ENCODE results near the gene ALDH5A1.
A peak's percentile ranks its signal among the peaks of the same experiment; 100 is the strongest.
"Not testable (repeated sequence)": the region's sequence is repeated elsewhere in the genome, so short reads cannot be mapped to it uniquely, and the experiment has no call there.

Gene ALDH5A1

DNA sequence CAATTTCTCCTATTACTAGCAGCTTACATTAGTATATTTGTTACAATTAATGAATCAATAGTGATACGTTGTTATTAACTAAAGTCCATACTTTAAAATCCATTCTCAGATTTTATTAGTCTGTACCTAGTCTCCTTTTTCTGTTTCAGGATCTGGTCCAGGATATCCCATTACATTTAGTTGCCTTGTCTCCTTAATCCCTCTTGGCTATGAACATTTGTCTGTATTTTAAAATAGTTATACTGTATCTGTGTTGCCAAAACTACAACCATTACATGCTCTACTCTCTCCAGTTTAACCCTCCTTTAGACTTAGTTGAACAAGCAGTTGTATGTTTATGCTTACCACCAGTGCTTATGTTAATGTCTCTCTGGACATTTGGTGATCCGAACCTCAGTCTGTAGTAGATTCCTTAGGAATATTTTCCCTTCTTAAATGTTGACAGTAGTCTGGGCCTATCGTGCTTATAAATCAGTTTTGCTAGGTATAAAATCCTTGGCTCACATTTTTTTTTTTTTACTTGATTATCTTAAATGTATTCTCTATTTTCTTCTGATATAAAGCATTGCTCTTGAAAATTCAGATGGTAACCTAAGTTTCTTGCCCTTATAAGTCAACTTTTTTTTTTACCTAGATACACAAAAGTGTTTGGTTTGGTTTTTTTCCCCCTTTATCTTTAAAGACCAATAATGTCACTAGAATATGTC lies 12.2 kb downstream of the ALDH5A1 start:
- Histone ChIP-seq H3K56ac (ENCODE audit: low read length) (no peak overlapping the region), H4K5ac (ENCODE audit: low read length) (no peak overlapping the region), H3K4me1 (ENCODE audit: control insufficient read depth, low read depth, low read length) (no peaks in the 10 kb centered on the region), H3K23ac (ENCODE audit: low read length) (no peak overlapping the region), H2AK5ac (ENCODE audit: low read length) (no peak overlapping the region), H3K27me3 (ENCODE audit: insufficient read depth, low read length, poor library complexity) (no peaks in the 10 kb centered on the region), H2BK120ac (ENCODE audit: low read depth, low read length) (no peak overlapping the region), H3K4ac (ENCODE audit: low read depth, low read length) (no peak overlapping the region), H4K8ac (ENCODE audit: low read depth, low read length) (no peak overlapping the region), H3K9ac (ENCODE audit: low read length) (no peak overlapping the region), H2BK15ac (replicated peaks; ENCODE audit: low read depth) (no peak overlapping the region), H3K27ac (ENCODE audit: low read depth, low read length) (no peak overlapping the region), H3K4me3 (ENCODE audit: low read length) (no peak overlapping the region), H3K36me3 (ENCODE audit: control insufficient read depth, insufficient read depth, low read length) (no peaks in the 10 kb centered on the region), H2BK5ac (ENCODE audit: low read length) (no peak overlapping the region), H3K79me1 (ENCODE audit: low read length) (no peaks in the 10 kb centered on the region), H3K18ac (ENCODE audit: low read length) (no peak overlapping the region), H3K4me2 (ENCODE audit: low read length) (no peak overlapping the region), H3K79me2 (ENCODE audit: control insufficient read depth, insufficient read depth, low read length) (no peaks in the 10 kb centered on the region)
- DNase-seq = no peak
- WGBS (ENCODE audit: extremely low coverage, insufficient coverage, low lambda C conversion rate) = no CpG with 5 or more reads among the region's 3 CpGs

DNA sequence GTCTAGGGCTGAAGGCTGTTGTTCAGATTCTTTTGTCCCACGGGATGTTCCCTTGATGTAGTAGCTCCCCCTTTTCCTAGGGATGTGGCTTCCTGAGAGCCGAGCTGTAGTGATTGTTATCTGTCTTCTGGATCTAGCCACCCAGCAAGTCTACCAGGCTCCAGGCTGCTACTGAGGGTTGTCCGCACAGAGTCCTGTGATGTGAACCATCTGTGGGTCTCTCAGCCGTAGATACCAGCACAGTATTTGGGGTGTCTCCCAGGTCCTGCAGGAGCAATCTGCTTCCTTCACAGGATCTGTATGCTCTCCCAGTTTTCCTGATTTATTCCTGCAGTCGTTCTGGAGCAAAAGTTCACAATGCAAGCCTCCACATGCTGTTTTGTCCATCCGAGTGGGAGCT lies 17.2 kb downstream of the ALDH5A1 start:
- not testable (repeated sequence) for H3K23ac ChIP-seq (ENCODE audit: low read length); H3K27ac ChIP-seq (ENCODE audit: low read depth, low read length); H4K5ac ChIP-seq (ENCODE audit: low read length); H3K56ac ChIP-seq (ENCODE audit: low read length); H2BK15ac ChIP-seq (replicated peaks; ENCODE audit: low read depth); H3K9ac ChIP-seq (ENCODE audit: low read length); H3K79me2 ChIP-seq (ENCODE audit: control insufficient read depth, insufficient read depth, low read length); H3K36me3 ChIP-seq (ENCODE audit: control insufficient read depth, insufficient read depth, low read length); H3K4me3 ChIP-seq (ENCODE audit: low read length); DNase-seq; H3K79me1 ChIP-seq (ENCODE audit: low read length); H2AK5ac ChIP-seq (ENCODE audit: low read length); H3K4me2 ChIP-seq (ENCODE audit: low read length); H2BK120ac ChIP-seq (ENCODE audit: low read depth, low read length); H3K4me1 ChIP-seq (ENCODE audit: control insufficient read depth, low read depth, low read length); H3K4ac ChIP-seq (ENCODE audit: low read depth, low read length); H4K8ac ChIP-seq (ENCODE audit: low read depth, low read length); H3K27me3 ChIP-seq (ENCODE audit: insufficient read depth, low read length, poor library complexity); H3K18ac ChIP-seq (ENCODE audit: low read length); H2BK5ac ChIP-seq (ENCODE audit: low read length)
- no CpG with 5 or more reads among the region's 6 CpGs for WGBS (ENCODE audit: extremely low coverage, insufficient coverage, low lambda C conversion rate)

DNA sequence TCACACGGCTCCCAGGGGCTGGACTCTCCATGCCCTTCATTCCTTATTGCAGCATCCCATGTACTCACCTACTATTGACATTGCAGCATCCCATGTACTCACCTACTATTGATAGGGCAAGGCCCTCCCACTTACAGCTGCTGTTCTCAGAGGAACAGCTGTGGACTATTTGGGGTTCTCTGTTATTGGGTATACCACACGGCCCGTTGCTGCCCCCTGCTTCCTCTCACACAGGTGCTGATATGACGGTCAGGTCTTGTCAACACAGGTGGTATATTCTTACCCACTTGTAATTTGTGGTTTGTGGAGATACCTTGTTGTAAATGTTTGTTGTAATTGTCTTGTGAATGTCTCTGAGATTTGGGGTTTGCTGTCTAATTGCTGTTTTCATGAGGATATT lies 18.8 kb downstream of the ALDH5A1 start:
- Histone ChIP-seq H3K4me2 (ENCODE audit: low read length) (no peak overlapping the region), H4K5ac (ENCODE audit: low read length) (no peak overlapping the region), H3K4ac (ENCODE audit: low read depth, low read length) (no peak overlapping the region), H3K56ac (ENCODE audit: low read length) (no peak overlapping the region), H3K79me2 (ENCODE audit: control insufficient read depth, insufficient read depth, low read length) (no peaks in the 10 kb centered on the region), H4K8ac (ENCODE audit: low read depth, low read length) (no peak overlapping the region), H3K4me1 (ENCODE audit: control insufficient read depth, low read depth, low read length) (no peaks in the 10 kb centered on the region), H3K4me3 (ENCODE audit: low read length) (no peak overlapping the region), H3K18ac (ENCODE audit: low read length) (no peak overlapping the region), H2BK120ac (ENCODE audit: low read depth, low read length) (no peak overlapping the region), H3K36me3 (ENCODE audit: control insufficient read depth, insufficient read depth, low read length) (no peaks in the 10 kb centered on the region), H3K23ac (ENCODE audit: low read length) (no peak overlapping the region), H3K79me1 (ENCODE audit: low read length) (no peaks in the 10 kb centered on the region), H2BK5ac (ENCODE audit: low read length) (no peak overlapping the region), H2AK5ac (ENCODE audit: low read length) (no peak overlapping the region), H3K9ac (ENCODE audit: low read length) (no peak overlapping the region), H2BK15ac (replicated peaks; ENCODE audit: low read depth) (no peak overlapping the region), H3K27me3 (ENCODE audit: insufficient read depth, low read length, poor library complexity) (no peaks in the 10 kb centered on the region), H3K27ac (ENCODE audit: low read depth, low read length) (no peak overlapping the region)
- WGBS (ENCODE audit: extremely low coverage, insufficient coverage, low lambda C conversion rate) = no CpG with 5 or more reads among the region's 4 CpGs
- DNase-seq = no peak

DNA sequence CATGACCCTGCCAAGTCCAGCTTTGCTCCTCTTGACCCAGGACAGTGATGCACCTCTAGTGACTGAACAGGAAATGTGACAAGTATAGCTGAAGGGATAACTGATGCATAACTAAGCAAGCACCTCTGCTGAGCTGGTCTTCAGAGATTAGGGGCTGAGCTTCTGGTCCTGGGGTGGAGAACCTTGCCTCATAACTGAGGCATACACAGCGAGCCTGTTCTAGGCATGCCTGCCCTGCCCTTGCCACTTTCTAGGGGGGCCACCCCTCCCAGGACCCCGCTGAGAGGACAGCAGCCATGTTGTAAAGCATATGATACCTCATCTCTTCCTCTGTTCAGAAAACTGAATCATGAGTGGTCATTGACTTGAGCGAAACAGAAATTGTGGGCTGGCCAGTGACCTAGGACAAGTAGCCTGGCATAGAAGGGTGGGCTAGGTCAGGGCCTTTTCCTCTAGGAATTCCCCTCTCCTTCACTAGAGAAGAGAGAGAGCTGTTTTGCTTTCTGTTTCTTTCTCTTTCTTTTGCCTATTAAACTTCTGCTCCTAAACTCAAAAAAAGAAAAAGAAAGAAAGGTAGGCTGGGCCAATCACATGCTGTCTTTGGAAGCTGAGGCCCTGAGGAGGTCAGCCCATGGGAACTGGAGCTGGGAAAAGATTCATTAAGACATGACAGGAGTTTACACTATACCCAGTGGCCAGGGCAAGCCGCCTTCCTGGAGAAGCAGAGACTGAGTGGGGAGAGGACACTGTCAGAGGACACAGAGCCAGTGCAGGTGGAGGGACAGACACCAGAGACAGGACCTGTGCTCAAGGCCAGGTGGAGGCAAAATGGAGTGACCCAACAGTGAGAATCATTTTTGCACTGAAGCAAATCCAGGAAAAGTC lies 23.1 kb downstream of the ALDH5A1 start:
- Histone ChIP-seq H3K27ac (ENCODE audit: low read depth, low read length) (no peak overlapping the region), H2BK15ac (replicated peaks; ENCODE audit: low read depth) (no peak overlapping the region), H2BK5ac (ENCODE audit: low read length) (no peak overlapping the region), H3K4me1 (ENCODE audit: control insufficient read depth, low read depth, low read length) (no peaks in the 10 kb centered on the region), H2BK120ac (ENCODE audit: low read depth, low read length) (no peak overlapping the region), H3K9ac (ENCODE audit: low read length) (no peak overlapping the region), H3K23ac (ENCODE audit: low read length) (no peak overlapping the region), H3K56ac (ENCODE audit: low read length) (peak overlapping the region; percentile 3), H3K4me3 (ENCODE audit: low read length) (no peak overlapping the region), H4K5ac (ENCODE audit: low read length) (no peak overlapping the region), H3K79me1 (ENCODE audit: low read length) (no peaks in the 10 kb centered on the region), H3K4ac (ENCODE audit: low read depth, low read length) (no peak overlapping the region), H3K4me2 (ENCODE audit: low read length) (no peak overlapping the region), H4K8ac (ENCODE audit: low read depth, low read length) (no peak overlapping the region), H3K18ac (ENCODE audit: low read length) (no peak overlapping the region), H3K79me2 (ENCODE audit: control insufficient read depth, insufficient read depth, low read length) (no peaks in the 10 kb centered on the region), H3K27me3 (ENCODE audit: insufficient read depth, low read length, poor library complexity) (no peaks in the 10 kb centered on the region), H2AK5ac (ENCODE audit: low read length) (no peak overlapping the region), H3K36me3 (ENCODE audit: control insufficient read depth, insufficient read depth, low read length) (no peaks in the 10 kb centered on the region)
- no peak for DNase-seq
- no CpG with 5 or more reads among the region's 4 CpGs for WGBS (ENCODE audit: extremely low coverage, insufficient coverage, low lambda C conversion rate)

DNA sequence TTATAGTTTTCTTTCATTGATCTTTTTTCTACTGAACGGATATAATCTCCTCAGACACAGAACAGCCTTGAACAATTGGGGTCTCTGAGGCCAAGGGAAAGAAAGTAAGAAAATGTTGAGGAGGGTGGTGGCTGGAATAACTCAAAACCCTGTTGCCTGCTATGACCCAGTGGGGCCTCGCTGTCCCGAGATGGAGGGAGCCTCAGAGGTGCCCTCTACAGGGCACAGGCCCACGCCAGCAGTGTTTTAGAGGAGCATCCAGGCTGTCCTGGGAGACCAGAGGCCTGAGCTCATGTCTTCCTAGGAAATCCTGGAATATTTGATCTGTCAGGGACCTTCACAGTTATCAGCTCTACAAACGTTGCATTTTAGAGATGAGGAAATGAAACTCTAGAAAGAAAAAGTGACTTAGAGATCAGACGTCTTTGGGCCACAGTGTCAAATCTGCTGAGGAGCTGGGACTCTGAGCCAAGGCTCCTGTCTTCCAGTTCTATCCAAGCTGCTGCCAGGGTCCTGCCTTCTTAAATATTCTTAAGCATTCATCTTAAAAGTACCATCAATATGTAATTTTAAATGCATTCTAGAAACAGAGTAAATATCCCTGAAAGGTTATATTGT lies 26.3 kb downstream of the ALDH5A1 start:
- Histone ChIP-seq H3K27ac (ENCODE audit: low read depth, low read length) (no peak overlapping the region), H3K27me3 (ENCODE audit: insufficient read depth, low read length, poor library complexity) (no peaks in the 10 kb centered on the region), H3K4me2 (ENCODE audit: low read length) (no peak overlapping the region), H3K79me1 (ENCODE audit: low read length) (no peaks in the 10 kb centered on the region), H3K4me3 (ENCODE audit: low read length) (no peak overlapping the region), H2AK5ac (ENCODE audit: low read length) (no peak overlapping the region), H3K23ac (ENCODE audit: low read length) (no peak overlapping the region), H4K5ac (ENCODE audit: low read length) (no peak overlapping the region), H4K8ac (ENCODE audit: low read depth, low read length) (no peak overlapping the region), H3K4ac (ENCODE audit: low read depth, low read length) (no peak overlapping the region), H3K79me2 (ENCODE audit: control insufficient read depth, insufficient read depth, low read length) (no peaks in the 10 kb centered on the region), H3K36me3 (ENCODE audit: control insufficient read depth, insufficient read depth, low read length) (no peaks in the 10 kb centered on the region), H2BK5ac (ENCODE audit: low read length) (no peak overlapping the region), H3K56ac (ENCODE audit: low read length) (no peak overlapping the region), H3K9ac (ENCODE audit: low read length) (no peak overlapping the region), H3K18ac (ENCODE audit: low read length) (no peak overlapping the region), H2BK120ac (ENCODE audit: low read depth, low read length) (no peak overlapping the region), H3K4me1 (ENCODE audit: control insufficient read depth, low read depth, low read length) (no peaks in the 10 kb centered on the region), H2BK15ac (replicated peaks; ENCODE audit: low read depth) (no peak overlapping the region)
- no CpG with 5 or more reads among the region's 6 CpGs for whole genome bisulfite sequencing (ENCODE audit: extremely low coverage, insufficient coverage, low lambda C conversion rate)
- DNase-seq = peak; percentile 69

All from mesendoderm (in vitro differentiated cells).